K562 (cell line): ENCODE data around the gene TSC22D1. TPM values are rescaled to one million over a fixed set of nuclear protein-coding genes. Genes with fewer than 3 reads are reported as not detected.

Experiments
- ATAC-seq: fragments of 200-7000 bp; cut with Tn5 transposase; 3 replicates; pipeline ENCODE4 v1.9.1; 2020; ENCODE audit warnings: moderate library complexity
- BruUV-seq: library from RNA; stranded (reverse); fragments of 400-500 nt; replicated peaks from 2 replicates; lab custom pipeline; 2021; lab: Mats Ljungman, UMichigan
- CTCF ChIA-PET: fragments of 300-600 bp; formaldehyde crosslinking; extraction: SDS; loops from one replicate; lab custom pipeline; 2021; ENCODE audit warnings: low intra/inter-chr PET ratio; lab: Yijun Ruan, JAX
- POLR2A ChIA-PET: fragments of 300-600, 350-650 bp; sonication (Branson Sonifier 250); formaldehyde crosslinking; extraction: SDS; loops from one replicate; lab custom pipeline; 2021; ENCODE audit warnings: antibody characterized with exemption, inconsistent platforms; lab: Yijun Ruan, JAX
- DNase-seq, 4 experiments: peaks; one replicate each; pipeline versions ENCODE4 v3.0.0 to v3.0.0-alpha.2; 2011 to 2018; ENCODE audit warnings: low spot score in 3 of 4, mixed read lengths in 3 of 4; ENCODE audit errors: extremely low read depth in 1 of 4
- FAIRE-seq: peaks from 2 replicates; lab custom pipeline; 2011; peaks lifted over from hg19 to GRCh38; lab: Jason Lieb, UNC
- H2AFZ ChIP-seq: 2 replicates; pipeline ENCODE4 v1.6.0; 2011; ENCODE audit warnings: low read depth, low read length, control low read depth, inconsistent platforms
- H3K27ac ChIP-seq: fragments of 200-600 bp; 3 replicates; pipeline ENCODE4 v1.8.0; 2011; ENCODE audit warnings: low read depth, mild to moderate bottlenecking, control low read depth, inconsistent platforms, low read length, moderate library complexity, mixed read lengths; ENCODE audit errors: extremely low read depth
- H3K27me3 ChIP-seq, 2 experiments: fragments of 300-600 bp in 1 of 2; 2 replicates in 1 of 2; 3 replicates in 1 of 2; pipeline versions ENCODE4 v1.6.0 to v1.8.0; 2011; ENCODE audit warnings: inconsistent platforms in 2 of 2, low read length in 2 of 2, mild to moderate bottlenecking in 1 of 2, mixed read lengths in 1 of 2, moderate library complexity in 1 of 2; ENCODE audit not compliant: control insufficient read depth in 2 of 2, insufficient read depth in 2 of 2
- H3K36me3 ChIP-seq: fragments of 300-600 bp; 3 replicates; pipeline ENCODE4 v1.8.0; 2011; ENCODE audit warnings: mild to moderate bottlenecking, low read length, inconsistent platforms; ENCODE audit not compliant: control insufficient read depth, insufficient read depth
- H3K4me1 ChIP-seq, 2 experiments: fragments of 200-600 bp in 1 of 2; replicated peaks in 1 of 2; 2 replicates in 1 of 2; 3 replicates in 1 of 2; pipeline versions ENCODE4 v1.5.1 to v1.8.0; 2011; ENCODE audit warnings: inconsistent platforms in 2 of 2, low read length in 2 of 2, mild to moderate bottlenecking in 1 of 2, mixed read lengths in 1 of 2, moderate library complexity in 1 of 2; ENCODE audit not compliant: control insufficient read depth in 2 of 2, insufficient read depth in 2 of 2
- H3K4me2 ChIP-seq: 2 replicates; pipeline ENCODE4 v1.6.1; 2011; ENCODE audit warnings: low read length, control low read depth, inconsistent platforms, mixed read lengths; ENCODE audit not compliant: insufficient read depth
- H3K4me3 ChIP-seq: fragments of 200-600 bp; sonication (generic), shearing (Covaris generic); 2 replicates; pipeline ENCODE4 v1.5.1; 2016; ENCODE audit warnings: control low read depth, inconsistent platforms
- H3K79me2 ChIP-seq: fragments of 200-600 bp; 3 replicates; pipeline ENCODE4 v1.8.0; 2011; ENCODE audit warnings: low read length, inconsistent platforms; ENCODE audit not compliant: control insufficient read depth, insufficient read depth
- H3K9ac ChIP-seq, 2 experiments: 2 replicates each; pipeline versions ENCODE4 v1.6.0 to v1.6.1; 2011; ENCODE audit warnings: low read depth in 2 of 2, low read length in 2 of 2, control low read depth in 1 of 2, inconsistent platforms in 1 of 2, mild to moderate bottlenecking in 1 of 2, mixed read lengths in 1 of 2; ENCODE audit not compliant: insufficient read depth in 1 of 2
- H3K9me1 ChIP-seq: one replicate; pipeline ENCODE4 v1.6.0; 2011; ENCODE audit warnings: inconsistent platforms, mild to moderate bottlenecking, low read length, moderate library complexity; ENCODE audit not compliant: control insufficient read depth, insufficient read depth
- H3K9me3 ChIP-seq: replicated peaks from 2 replicates; pipeline ENCODE4 v1.5.1; 2011; ENCODE audit warnings: low read depth, low read length, inconsistent platforms; ENCODE audit not compliant: control insufficient read depth, insufficient read depth
- H4K20me1 ChIP-seq: replicated peaks from 2 replicates; pipeline ENCODE4 v1.6.1; 2011; ENCODE audit warnings: low read length, inconsistent platforms, mixed read lengths; ENCODE audit not compliant: control insufficient read depth, insufficient read depth
- CEBPB ChIP-seq: fragments of 450-650 bp; IDR thresholded peaks from 2 replicates; pipeline ENCODE4 v1.6.1; 2016; ENCODE audit warnings: missing genetic modification characterization, missing compliant biosample characterization
- MCM2 ChIP-seq: fragments of 450-650 bp; IDR thresholded peaks from 2 replicates; pipeline ENCODE4 v1.6.1; 2017; ENCODE audit warnings: low read depth, mild to moderate bottlenecking
- ZNF830 ChIP-seq: fragments of 250-450 bp; sonication (Bioruptor Pico); IDR thresholded peaks from 2 replicates; pipeline ENCODE4 v1.5.0; 2021; ENCODE audit warnings: mild to moderate bottlenecking
- ZZZ3 ChIP-seq: fragments of 450-650 bp; IDR thresholded peaks from 2 replicates; pipeline ENCODE4 v1.6.1; 2016; ENCODE audit warnings: antibody characterized with exemption, mild to moderate bottlenecking, moderate library complexity
- WGBS: fragments of 100-300 bp; shearing (Covaris generic); methylation state at CpG from one replicate; pipeline ENCODE4 v1.1.6; 2016; ENCODE audit warnings: low coverage, mixed read lengths; ENCODE audit not compliant: insufficient coverage; ENCODE audit errors: missing lambda C conversion rate; 5-methylcytosine and 5-hydroxymethylcytosine counted together
- in situ Hi-C: fragments of 300-500 bp; cut with MboI; formaldehyde crosslinking; loops from 4 replicates; pipeline ENCODE4 v1.15.0; 2018; ENCODE audit warnings: inconsistent platforms, mixed read lengths
- intact Hi-C: fragments of 100-400 bp; cut with micrococcal nuclease; formaldehyde crosslinking; loops from 2 replicates; pipeline ENCODE4 v1.14.2; 2022
- polyA plus RNA-seq, 8 experiments: library from polyadenylated mRNA; depleted of rRNA in 4 of 8; stranded (reverse) in 5 of 8; unstranded in 3 of 8; fragments of >200 nt; fragmentation: Nextera tagmentation in 2 of 8; fragmentation: Illumina TruSeq in 1 of 8; extraction: Ambion mirVana in 2 of 8; extraction: Trizol in 1 of 8; gene quantifications; 2 replicates each; pipeline versions ENCODE4 v1.2.1 to v1.2.3, GENCODE V29; 2011 to 2014; ENCODE audit warnings: inconsistent platforms in 1 of 8, missing spikeins in 1 of 8
- total RNA-seq, 7 experiments: library from RNA; depleted of rRNA in 6 of 7; stranded (reverse); fragments of >200 nt in 6 of 7; fragmentation: Illumina TruSeq in 2 of 7; extraction: Trizol in 2 of 7; gene quantifications; 2 replicates each; pipeline versions ENCODE4 v1.2.1 to v1.2.3, GENCODE V29; 2011 to 2021; ENCODE audit warnings: low replicate concordance in 1 of 7
- TF ChIP-seq, protein P1 (sequence below): sonication (generic); formaldehyde crosslinking; IDR thresholded peaks from 2 replicates; pipeline ENCODE4 v1.8.1; 2023; ENCODE audit warnings: mild to moderate bottlenecking, missing genetic modification reagents

Gene TSC22D1
- total and polyA plus RNA-seq, 9 of the 15 experiments (the other 6 are each of a cell fraction or from before 2014, with no cell fraction given): 2.6 to 19.8 (median 8.4) TPM

DNA sequence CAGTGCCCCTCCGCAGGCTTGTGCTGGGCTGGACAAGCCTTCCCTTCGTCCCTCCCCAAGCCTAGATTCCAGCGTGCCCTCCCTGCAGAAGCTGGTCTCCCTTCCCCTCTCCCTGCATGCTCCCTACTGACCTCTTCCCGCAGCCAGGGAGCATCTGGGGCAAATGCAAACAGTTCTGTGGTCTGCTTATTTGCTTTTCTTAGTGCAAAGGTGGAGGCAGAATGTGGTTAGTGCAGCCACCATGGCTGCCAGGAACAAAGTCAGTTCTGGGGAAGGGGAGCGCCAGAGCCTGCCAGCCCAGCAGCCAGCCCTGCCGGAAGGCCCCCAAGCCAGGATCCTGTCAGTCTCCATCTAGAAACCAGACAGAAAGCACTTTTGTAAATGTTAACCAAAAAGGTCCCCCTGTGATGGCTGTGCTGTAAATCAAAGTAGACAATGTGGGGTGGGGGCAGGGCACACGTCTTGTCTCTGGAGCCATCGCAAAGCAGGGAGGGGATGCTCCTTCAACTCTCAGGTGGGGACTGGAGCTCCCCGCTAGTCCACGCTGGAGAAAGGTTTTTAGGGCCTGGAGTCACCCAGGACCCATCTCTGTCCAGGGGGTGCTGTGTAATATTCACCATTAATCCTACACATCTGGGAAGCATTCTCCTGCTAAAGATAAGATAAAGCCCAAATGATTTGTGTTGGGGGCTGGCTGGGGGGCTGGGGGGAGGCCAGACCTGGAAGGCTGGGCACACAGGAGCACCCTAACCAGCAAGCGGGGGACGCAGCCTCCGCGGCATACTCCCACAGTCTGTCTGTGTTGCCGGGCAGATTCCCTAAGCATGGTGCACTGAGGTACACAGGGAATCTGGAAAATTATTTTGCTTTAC is 171.6 kb downstream of the TSC22D1 start:
- no peak overlapping the region for H2AFZ ChIP-seq
- peaks cover 0 to 3% of the 10 kb centered on the region in 2 experiments; a peak in 4 of 5 replicates for H3K4me1 ChIP-seq
- no peak for DNase-seq
- no peaks in the 10 kb centered on the region for H3K36me3 ChIP-seq
- FAIRE-seq: no peak
- no peaks in the 10 kb centered on the region for H3K9me3 ChIP-seq
- intact Hi-C loops: no loop called here
- TF ChIP-seq, protein P1, sequence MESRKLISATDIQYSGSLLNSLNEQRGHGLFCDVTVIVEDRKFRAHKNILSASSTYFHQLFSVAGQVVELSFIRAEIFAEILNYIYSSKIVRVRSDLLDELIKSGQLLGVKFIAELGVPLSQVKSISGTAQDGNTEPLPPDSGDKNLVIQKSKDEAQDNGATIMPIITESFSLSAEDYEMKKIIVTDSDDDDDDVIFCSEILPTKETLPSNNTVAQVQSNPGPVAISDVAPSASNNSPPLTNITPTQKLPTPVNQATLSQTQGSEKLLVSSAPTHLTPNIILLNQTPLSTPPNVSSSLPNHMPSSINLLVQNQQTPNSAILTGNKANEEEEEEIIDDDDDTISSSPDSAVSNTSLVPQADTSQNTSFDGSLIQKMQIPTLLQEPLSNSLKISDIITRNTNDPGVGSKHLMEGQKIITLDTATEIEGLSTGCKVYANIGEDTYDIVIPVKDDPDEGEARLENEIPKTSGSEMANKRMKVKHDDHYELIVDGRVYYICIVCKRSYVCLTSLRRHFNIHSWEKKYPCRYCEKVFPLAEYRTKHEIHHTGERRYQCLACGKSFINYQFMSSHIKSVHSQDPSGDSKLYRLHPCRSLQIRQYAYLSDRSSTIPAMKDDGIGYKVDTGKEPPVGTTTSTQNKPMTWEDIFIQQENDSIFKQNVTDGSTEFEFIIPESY (CRISPR knock-in tag): no peak
- TF ChIP-seq ZZZ3 (no peak), CEBPB (no peak), MCM2 (no peak), ZNF830 (CRISPR knock-in tag) (no peak)
- H3K4me2 ChIP-seq: no peak overlapping the region
- no peaks in the 10 kb centered on the region for H3K9me1 ChIP-seq
- H3K27me3 ChIP-seq: no peaks in the 10 kb centered on the region; a peak in 1 of 5 replicates
- H4K20me1 ChIP-seq: no peaks in the 10 kb centered on the region
- no peak overlapping the region for H3K27ac ChIP-seq
- no peak for ATAC-seq
- ChIA-PET CTCF (interaction anchor here (0.6 kb wide), 1 partner anchor 12 kb away, joined by 3 read pairs; no protein-coding TSS in a partner anchor), POLR2A (no interaction called here)
- H3K4me3 ChIP-seq: no peak overlapping the region
- no peaks in the 10 kb centered on the region for H3K79me2 ChIP-seq
- no TSS peak for BruUV-seq
- in situ Hi-C loops: no loop called here
- WGBS: 47% methylated on average over 14 of the region's 15 CpGs
- no peak overlapping the region for H3K9ac ChIP-seq
